Raji (cell line): Measurements from ENCODE around the gene IQGAP1.

ENCODE experiments used
- POLR2A ChIP-seq: IDR thresholded peaks from 2 replicates; pipeline ENCODE4 v1.6.1; 2011; ENCODE audit warnings: low read depth, low read length, control low read depth; ENCODE audit not compliant: insufficient read depth

The IQGAP1 gene

DNA sequence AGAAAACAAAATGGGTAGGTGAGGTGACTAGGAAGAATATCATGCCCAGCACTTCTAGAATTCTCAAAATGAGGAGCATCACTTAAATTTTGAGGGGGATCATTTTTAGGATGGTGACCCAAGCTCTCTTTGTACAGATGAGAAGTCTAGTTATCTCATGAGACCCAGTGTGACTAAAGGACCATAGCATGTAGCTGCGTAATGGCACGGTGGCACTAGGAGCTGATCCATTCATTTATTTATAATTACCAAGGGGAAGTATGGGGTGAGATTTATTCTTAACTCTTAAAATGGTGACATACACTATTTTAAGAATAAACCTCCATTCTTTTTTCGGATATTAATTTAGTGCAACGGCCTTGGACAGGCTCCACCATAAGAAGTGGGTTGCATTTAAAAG, 8.3 kb downstream of the IQGAP1 start:
- TF ChIP-seq POLR2A = no peak

DNA sequence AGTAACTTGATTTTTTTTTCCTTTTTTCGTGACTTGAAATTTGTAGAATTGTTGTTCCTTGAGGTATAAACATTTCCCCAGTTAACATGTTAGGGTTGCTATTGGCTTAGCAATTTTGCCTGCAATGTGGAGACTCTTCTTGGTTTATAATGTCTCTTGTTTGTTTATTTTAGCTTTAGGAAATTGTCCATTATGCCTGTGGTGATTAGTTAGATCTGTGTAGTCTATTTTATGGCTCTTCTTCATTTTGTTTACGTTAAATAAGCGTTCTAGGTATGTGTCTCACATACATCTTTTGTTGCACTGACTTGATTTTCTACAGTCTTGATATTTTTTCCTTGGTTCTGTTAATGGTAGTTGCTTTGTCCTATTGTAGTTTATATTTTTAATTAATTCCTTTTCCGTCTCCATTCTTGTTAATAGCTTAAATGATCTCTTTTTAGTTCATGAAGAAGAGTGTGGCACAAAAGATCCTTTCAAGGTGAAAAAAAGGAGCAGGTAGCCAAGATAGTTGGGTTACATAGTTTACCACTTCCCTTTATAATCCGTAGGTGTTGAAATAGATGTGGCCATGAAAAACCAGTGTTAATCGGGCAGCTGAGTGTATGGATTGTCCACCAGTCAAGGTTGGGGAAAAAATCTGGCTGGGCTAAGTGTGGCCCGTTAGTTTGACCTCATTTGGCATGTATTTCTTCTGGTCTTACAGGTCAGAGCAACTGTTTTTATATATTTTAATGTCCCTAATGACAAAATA, 12.1 kb downstream of the IQGAP1 start:
- no peak for TF ChIP-seq POLR2A

DNA sequence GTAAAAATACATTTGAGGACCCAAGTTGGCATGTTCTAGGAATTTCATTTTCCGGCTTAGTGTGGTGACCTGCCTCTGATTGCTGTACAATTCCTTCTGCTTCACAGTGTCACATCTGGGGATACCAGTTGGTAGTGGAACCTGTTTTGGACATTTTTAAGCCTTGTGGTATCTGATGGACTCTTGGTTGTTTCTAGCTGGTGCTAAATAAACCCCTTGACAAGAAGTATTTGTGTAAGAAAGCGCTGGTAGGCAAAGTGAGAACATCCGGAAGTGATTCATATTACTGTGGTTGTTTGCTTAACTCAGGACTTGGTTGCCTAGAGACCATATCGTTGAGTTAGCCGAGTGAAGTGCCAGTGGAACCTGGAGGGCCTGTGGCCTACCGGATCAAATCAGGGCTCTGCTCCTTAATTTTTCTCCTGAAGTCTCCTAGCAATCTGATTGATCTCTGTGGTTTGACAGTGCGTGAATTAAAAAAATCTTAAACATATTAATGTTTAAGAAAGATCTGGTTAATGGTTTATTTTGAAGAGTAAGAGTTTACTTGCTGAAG, 12.8 kb downstream of the IQGAP1 start:
- TF ChIP-seq POLR2A = no peak

DNA sequence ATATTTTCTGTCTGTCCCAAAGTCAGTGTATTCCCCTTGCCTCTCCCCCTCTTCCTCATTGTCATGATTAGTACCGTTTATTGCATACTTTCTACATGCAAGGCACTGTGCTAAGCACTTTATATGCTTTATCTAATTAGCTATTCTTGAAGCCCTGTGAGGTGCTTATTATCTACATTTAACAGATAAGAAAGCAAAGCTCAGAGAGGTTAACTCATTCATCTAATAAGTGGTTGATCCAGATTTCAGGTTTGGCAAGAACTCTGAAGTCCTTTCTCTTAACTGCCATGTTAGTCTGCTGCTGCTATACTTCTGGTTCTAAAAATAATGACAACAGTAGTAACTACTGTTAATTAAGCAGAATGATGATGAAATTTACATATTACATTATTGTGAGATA, 13.5 kb downstream of the IQGAP1 start:
- TF ChIP-seq POLR2A = no peak

DNA sequence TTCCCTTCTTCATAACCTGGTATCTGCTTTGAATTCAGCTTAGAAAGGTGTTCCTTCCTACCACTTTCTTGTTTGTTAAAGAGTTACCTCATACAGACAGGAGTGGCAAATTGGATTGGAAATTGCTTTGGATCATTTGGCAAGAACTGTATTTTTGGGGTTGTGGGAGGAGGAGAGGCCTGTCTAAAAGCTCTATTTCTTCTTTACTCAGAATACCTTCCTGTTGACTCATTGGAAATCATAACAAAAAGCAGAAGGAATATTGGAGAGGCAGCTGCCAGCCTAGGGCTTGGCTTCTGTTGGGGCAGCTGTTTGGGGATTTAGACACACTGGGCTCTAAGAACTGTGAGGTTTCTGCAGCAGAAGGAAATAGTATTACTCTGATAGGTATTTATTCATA, 14.2 kb downstream of the IQGAP1 start:
- no peak for TF ChIP-seq POLR2A

DNA sequence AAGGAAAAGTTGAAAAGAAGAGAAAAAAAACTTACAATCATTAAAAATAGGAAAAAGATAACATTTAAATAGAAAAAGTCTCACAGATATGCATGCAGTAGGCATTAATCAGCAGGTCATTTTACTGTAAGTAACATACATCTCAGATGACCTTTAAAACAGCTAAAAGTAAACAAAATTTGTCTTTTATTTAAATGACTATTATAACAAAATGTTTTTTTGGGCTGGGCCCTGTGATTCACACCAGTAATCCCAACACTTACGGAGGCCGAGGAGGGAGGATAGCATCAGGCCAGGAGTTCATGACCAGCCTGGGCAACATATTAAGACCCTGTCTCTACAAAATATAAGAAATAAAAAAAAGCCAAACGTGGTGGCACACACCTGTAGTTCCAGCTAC, 14.7 kb downstream of the IQGAP1 start:
- TF ChIP-seq POLR2A = no peak

DNA sequence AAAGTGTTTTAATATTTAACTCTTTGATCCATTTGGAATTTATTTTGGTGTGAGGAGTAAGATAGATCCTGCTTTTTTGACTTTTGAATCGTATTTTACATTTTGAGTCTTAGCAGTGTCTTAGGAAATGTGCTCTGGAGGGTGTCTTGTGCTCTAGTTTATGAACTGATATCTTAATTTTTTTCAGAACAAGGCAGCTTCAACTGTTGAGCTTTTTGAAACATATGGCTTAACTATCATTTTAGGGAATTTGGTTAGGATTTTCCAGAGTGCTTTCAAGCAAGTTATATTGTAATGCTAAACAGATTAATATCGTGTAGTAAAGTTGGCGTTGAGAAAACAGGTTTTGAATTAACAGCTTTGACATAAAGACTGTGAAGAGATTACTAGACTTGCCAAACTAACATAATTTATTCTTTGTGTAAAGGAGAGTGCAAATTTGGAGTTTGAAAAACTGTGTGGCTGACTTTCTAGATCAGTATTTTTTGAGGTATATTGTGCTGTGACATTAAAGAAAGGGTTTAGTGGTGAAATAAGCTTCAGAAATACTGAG, 17.1 kb downstream of the IQGAP1 start:
- no peak for TF ChIP-seq POLR2A

DNA sequence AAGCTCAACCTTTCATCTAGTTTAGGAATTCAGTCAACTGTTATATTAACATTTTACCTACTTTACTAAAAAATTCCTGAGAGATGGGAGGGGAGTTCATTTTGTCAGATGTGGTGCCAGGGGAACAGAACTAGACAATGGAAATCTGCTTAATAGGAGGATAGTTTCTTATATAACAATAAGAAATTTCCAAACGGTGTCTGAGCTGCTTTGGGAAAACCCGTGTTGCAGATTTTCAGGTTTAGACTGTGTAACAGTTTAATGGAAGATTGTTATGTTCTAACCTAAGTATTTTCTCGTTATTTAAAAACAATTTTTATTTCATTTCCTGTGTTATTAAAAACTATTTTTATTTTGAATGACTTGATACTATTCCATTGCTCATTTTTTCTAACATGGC, 19.3 kb downstream of the IQGAP1 start:
- no peak for TF ChIP-seq POLR2A

DNA sequence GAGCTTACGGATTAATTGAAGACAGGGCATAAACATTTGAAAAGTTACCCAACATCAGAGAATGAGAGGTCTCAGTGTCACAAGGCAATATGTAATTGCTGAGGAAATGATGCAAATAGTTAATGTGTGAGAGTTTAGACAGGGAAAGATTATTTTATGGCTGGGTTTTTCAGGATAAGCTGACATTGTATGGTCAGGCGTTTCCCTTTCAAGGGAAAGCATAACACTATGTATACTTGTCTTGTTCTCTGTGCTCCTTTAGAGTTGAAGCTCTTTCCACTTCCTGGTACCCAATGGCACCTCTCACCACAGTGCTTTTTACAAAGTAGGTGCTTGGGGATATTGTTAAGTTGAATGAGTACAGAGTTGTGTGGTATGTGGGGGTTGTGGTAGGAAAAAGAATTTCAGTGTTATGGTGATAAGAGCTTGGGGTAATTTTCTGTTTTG, 19.9 kb downstream of the IQGAP1 start:
- no peak for TF ChIP-seq POLR2A

DNA sequence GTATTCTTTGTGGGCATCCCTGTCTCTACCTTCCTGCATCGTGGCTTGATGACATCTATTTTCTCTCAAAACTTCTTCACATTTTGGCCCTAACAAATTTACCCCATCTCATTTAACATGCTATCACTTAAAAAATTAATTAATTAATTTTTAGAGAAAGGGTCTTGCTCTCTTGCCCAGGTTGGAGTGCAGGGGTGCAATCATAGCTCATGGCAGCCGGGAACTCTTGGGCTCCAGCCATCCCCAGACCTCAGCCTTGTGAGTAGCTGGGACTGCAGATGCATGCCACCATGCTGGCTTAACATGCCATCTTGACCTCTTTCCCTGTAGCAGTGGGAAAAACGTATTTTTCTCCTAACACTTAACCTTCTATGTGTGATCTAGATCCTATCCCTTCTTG, 20.6 kb downstream of the IQGAP1 start:
- TF ChIP-seq POLR2A = no peak

DNA sequence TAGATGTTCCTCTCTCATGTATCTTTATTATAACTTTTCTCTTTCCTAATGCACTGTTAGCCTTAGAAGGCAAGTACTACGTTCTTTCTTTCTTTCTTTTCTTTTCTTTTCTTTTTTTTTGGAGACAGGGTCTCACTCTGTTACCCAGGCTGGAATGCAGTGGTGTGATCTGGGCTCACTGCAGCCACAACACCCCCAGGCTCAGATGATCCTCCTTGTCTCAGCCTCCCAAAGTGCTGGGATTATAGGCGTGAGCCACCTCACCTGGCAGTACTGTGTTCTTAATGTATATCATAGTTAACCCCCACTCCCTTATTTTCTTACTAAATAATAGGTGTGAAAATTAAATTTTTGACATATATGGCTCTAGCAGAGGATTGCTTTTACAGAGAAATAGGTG, 23.1 kb downstream of the IQGAP1 start:
- no peak for TF ChIP-seq POLR2A

DNA sequence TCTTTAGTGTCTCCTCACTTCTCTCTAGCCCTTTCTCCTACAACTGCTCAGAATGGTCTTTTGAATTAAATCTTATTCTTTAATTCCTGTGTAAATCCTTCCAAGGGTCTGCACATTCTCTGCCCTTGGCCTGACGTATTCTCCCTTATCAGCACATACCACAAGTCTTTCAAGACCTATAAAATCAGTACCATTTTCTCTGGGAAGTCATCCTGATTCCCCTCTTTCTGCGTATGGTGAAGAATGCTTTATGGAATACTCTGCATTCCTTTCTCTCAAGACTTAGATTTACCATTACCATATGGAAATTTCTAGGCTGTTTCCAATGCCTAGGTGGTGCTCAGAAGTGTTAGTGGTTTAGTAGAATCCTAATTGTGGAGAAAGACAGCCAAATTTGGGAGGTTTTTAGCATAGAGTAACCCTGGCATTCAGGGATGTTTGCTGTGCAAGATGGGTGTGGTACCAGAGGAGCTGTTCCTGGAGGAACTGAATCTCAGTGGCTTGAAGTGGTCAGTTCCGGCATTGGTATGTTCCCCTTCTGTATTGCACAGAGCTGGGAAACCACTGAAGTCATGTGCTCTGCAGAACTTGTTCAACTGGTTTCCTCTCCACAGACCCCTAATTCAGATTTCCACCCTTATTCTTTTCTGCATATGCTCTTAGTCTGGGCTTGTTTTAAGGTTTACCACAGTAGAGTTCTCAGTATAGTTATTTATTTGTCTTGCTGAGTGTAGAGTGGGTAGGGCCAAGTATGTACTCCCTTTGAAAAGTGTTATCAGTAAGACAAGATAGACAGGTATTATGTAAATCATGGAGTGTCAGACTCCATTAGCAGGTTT, 24.5 kb downstream of the IQGAP1 start:
- no peak for TF ChIP-seq POLR2A

DNA sequence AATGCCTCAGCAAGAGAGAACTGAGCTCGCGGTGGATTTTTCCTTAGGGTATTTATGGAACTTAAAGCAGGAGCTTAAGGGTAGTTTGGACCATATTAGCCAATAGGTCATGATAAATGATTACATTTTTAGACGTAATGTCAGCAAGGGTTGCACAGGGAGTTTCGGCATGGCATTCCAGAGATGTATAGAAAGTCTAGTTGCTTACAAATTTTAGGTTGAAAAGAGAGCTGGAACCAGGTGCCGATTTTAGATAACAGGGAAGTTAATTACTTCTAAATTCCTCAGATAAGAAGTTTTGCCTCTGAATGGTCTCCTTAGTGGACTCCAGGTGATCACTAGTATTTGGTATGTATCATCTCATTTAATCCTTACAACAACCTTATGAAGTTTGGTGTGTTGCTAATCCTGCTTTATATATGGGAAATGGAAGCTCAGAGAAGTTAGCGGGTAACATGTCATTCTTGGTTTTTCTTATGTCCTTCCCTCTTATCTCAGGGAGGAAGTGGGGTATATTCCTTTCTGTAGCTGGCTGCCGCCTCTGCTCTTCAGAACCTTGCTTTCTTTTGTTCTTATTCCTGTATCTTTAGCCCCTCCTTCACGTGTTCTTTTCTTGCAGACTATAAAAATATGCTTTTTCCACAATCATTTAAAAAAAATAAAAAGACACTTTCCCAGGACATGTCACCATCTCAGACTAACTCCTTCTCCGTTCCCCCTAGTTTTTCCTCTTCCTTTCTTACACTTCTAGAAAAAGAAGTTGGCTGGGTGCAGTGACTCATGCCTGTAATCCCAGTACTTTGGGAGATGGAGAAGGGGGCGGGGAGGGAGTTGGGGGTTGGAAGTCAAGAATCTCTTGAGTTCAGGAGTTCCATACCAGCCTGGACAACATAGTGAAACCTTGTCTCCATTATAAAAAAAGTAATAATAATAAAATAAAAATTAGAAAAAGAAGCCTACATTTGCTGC, 25.7 kb downstream of the IQGAP1 start:
- no peak for TF ChIP-seq POLR2A

DNA sequence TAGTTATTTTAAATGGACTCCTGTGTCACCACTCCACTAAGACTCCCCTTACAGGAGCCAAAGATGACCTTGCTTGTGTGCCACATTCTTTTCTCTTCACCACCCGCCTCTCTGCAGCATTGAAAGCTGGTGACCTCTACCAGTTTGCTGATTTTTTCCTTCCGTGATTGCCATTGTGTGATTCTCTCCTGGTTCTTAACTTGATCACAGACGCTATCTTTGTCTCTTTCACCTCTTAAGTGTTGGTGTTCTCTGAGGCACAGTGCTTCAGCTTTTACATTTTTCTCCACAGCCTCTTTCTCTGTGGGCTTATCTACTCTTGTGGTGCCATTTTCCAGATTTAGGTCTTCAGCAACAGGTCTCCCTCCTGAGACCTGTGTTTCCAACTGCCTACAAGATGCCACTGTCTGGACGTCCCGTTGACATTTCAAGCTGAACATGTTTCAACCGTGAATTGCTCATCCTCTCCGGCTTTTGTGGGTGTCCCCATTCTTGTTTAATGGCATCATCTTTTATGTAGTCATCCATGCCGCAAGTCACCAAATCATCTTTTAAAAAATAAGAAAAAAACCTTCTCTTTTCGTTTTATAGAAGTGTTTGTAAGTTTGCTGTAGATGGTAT, 26.5 kb downstream of the IQGAP1 start:
- TF ChIP-seq POLR2A = no peak
